Epidermal melanocyte (primary cell): ENCODE results near the gene RPL38.
A peak's percentile ranks its signal among the peaks of the same experiment; 100 is the strongest.
"Not testable (repeated sequence)": the region's sequence is repeated elsewhere in the genome, so short reads cannot be mapped to it uniquely, and the experiment has no call there.

Experiments used
- DNase-seq: peaks from one replicate; pipeline ENCODE4 v3.0.0; 2011; ENCODE audit warnings: low spot score; ENCODE audit not compliant: insufficient read length

RPL38 gene

GRCh38 chr17:74183411-74183810 is 20.1 kb upstream of the RPL38 start:
- DNase-seq, result no peak

DNA sequence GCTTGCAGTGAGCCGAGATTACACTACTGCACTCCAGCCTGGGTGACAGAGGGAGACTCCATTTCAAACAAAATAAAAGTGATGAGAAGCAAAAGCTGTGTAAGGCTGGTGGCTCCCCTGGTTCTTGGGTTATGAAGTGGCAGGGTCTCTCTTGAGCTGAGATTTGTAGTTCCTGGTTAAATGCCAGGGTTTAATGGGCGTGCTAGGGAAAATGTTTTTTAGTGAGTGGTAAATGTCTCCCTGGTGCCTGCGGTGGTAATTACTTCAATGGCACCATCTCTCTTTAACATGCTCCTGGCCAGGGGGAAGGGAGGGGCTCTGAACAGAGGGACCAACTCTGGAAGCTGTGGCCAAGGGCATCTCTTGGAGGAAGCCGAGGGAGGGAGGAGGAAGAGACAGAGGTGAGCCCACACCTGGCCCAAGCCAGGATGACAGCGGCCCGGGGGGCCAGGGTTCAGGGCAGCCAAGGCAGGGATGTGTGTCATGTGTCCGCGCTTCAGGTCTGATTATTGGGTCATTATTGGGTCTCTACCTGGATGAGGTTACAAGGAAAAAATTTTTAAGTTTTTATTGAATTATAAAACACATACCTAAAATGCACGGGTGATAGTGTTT is 17.8 kb upstream of the RPL38 start:
- no peak for DNase-seq

GRCh38 chr17:74186498-74186897 is 17.0 kb upstream of the RPL38 start:
- DNase-seq, result no peak

DNA sequence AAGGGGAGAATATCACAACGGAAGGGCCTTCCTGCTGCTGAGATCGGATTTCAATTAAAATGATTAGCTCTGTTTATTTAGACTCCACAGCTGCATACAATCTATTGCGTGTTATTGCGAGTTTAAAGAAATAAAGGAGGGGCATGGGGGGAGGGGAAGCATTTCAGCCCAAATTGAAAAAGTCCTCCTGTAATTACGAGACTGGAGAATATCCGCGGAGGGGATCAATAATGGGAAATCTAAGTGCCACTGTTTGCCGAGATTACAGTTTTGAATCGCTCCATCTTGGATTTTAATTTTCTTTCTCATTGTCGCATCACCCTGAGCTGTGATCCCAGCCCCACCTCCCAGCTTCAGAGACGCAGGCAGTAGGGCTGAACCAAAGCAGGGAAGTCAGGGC is 15.7 kb upstream of the RPL38 start:
- DNase-seq, result no peak

DNA sequence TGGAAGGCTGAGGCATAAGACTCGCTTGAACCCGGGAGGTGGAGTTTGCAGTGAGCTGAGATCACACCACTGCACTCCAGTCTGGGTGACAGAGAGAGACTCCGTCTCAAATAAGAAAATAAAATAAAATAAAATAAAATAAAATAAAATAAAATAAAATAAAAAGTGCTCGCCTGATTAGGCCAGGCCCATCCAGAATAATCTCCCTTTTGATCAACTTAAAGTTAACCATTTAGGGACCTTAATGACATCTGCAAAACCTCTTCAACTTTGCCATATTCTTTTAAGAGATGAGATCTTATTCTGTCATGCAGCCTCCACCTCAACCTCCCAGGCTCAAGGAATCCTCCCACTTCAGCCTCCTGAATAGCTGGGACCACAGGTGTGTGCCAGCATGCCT is 14.8 kb upstream of the RPL38 start:
- not testable (repeated sequence) for DNase-seq

GRCh38 chr17:74190154-74190553 is 13.3 kb upstream of the RPL38 start:
- no peak for DNase-seq

- no peak for DNase-seq
Measured at GRCh38 chr17:74190807-74191406, 12.6 kb upstream of the RPL38 start.

- no peak for DNase-seq
Measured at GRCh38 chr17:74192950-74193781, 10.3 kb upstream of the RPL38 start.

DNA sequence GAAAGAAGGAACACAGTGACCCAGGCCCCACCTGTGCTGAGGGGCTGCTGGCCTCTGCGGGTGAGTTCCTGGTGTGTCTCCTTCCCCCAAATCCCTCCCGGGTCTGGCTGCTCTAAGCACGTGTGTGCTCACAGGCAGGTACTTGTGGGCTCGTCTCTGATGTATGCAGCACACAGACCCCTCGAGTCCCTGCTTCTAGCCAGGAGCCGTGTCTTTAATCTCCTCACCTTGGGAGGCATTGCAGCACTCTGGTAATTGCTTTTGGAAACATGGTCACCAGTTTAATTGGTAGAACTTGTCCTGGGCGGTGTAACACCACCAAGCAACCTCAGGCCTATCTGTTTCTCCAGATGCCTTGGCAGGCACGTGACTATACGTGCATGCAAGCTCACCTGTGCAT is 8.8 kb upstream of the RPL38 start:
- DNase-seq, result no peak

DNA sequence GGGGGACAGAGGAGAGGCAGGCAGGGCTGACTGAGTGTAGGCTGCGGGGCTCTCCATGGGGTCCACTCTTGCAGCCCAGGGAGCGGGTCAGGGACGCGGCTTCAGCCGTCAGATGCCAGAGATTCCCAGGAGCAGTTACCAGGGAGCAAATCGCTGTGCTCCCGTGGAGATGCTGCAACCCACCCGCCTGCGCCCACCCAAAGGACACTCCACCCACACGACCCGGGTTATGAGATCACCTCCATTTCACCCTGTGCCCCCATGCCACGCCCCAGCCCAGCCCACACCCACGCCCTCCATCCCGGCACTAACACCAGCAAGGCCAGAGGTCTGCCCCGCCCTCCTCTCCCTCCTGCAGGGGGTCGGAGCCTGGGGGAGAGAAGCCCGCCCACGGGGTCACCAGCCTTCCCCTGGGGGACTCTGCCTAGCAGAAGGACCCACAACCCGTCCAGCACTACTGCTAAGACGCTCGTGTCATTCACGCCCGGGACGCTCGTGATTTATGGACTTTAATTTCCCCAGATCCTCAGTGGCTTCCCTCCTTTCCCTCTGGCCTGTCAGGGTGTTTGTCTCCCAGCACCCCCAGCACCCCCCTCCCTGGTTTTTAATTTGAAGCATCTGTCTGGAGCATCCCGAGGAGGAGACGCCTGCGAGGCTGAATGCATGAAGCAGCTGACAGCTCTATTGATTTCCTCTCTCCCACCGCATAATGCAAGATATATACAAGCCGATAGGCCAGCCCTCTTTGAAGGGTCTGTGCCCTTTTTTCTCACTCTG is 6.7 kb upstream of the RPL38 start:
- no peak for DNase-seq

DNA sequence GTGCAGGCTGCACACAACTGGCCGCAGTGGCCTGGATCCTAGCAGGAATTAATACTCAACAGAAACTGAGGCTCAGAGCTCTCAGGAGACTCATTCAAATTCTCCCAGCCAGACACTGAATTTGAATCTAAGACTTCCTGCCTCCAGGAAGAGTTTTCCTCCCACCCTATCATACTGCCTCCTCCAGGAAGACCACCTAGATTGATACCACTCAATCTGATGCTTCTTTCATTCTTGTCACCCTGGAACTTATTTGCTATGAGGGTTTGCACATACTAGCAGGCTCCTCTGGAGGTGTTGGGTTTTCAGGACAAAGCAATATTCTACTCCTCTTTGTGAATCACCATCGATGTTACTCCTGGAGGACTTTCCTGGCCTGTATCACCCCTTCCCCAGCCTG is 5.7 kb upstream of the RPL38 start:
- no peak for DNase-seq

DNA sequence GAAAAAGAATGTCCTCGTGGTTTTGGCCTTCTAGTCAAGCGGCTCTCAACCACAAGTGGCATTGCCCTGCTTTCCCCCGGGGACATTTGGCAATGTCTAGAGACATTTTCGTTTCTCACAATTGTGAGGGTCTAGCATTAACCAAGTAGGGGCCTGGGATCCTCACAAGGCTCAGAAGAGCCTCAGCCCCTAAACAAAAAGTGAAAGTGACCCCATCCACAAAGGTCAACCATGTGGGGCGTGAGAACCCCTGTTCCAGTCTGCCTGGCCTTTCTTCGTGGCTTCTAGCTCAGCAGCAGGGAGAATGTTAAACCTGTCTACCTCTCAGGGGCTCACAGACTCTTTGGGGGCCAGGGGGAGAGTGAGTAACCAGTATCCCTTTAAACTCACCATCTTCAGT is 4.8 kb upstream of the RPL38 start:
- DNase-seq, result no peak

- peak; percentile 59 for DNase-seq
Measured at GRCh38 chr17:74199306-74200092, 4.0 kb upstream of the RPL38 start.

DNA sequence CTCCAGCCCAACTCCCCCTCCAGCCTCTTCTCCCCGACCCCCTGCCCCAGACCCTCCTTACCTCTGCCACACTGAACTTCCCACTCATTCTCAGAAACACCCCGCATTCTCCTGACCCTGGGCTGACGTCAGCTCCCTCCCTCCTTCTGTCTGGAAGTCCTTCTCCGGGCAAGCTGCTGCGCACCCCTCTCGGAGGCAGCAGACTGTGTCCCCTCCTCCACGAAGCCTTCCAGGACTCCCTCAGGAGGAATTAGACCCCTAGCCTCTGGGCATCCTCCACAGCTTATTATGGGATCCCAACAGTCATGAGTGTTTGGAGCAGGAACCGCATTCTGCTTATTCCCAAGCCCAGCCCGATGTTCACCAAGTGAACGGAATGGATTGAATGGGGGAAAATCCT is 3.4 kb upstream of the RPL38 start:
- no peak for DNase-seq

DNA sequence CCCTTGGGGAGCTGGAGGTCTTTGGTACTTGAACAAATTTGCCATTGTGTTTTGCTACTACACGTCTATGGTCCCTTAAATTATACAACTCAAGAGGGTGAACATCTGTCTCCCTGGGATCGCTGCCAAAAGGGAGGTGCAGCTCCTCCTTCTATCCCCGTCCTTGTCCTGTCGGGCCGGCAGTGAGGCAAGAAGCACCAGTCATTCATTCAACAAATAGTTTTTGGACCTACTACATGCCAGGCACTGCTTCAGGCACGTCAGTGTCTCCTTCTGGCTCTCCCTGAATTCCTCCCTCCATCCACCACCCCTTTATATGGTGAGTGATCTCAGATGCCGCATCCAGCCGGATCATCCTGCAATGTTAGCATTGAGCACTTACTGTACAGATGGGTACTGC is 2.2 kb upstream of the RPL38 start:
- no peak for DNase-seq

DNA sequence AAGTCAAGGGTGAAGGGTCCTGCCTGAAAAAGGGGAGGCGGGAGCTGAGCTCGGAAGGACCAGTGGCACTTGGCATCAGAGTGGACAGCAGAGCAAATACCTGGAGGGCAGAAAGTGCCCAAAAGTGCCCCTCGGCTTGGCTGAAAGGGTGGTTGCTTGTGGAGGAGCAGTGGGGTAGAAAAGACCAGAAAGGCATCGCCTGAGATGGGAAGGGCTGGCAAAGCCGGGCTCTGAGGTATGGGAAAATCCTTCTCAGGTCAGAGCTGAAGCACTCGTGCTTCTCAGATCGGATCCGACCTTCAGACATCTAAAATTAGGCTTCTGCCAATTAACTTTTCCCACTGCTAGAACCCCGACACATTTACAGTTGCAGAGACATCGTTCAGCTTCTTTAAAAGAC is 1.5 kb upstream of the RPL38 start:
- DNase-seq, result no peak

- DNase-seq, result no peak
Measured at GRCh38 chr17:74202938-74203337, 540 bp upstream of the RPL38 start.

- DNase-seq, result no peak
Measured at GRCh38 chr17:74204474-74204873, 996 bp downstream of the RPL38 start.

DNA sequence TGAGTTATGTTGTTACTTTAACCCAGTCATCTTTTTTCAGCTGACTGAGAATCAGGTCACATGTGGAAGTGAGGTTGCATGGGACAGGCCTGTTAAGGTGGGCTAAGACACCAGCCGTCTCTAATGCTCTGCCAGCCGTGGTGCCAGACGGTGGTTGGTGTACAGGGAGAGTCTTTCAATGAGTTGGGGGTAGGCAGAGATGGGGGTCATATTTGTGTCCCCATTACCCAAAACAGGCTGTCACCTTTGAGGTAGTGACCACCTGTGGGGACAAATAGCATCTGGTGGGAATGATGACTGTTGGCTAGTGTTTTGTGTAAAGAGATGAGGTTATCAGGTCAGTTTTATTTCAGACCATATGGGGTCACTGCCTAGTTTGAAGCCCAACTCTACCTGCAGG is 1.8 kb downstream of the RPL38 start:
- no peak for DNase-seq

GRCh38 chr17:74206332-74206818 is 2.9 kb downstream of the RPL38 start:
- no peak for DNase-seq
